ENCODE data around the gene IL17F. TPM values are rescaled to one million over a fixed set of nuclear protein-coding genes. Genes with fewer than 3 reads are reported as not detected.

Gene IL17F
- total and polyA plus RNA-seq, 5 donors from 2014 or later: 0.46 to 0.64 TPM; not detected in 3

GRCh38 chr6:52187098-52187497 lies 57.2 kb downstream of the IL17F start:
- Histone ChIP-seq H3K4me3 (ENCODE audit: low read depth, low read length) (no peak overlapping the region), H3K27ac (ENCODE audit: insufficient read depth, low read length, poor library complexity, severe bottlenecking) (no peak overlapping the region), H3K27me3 (ENCODE audit: control insufficient read depth, insufficient read depth, low read length) (peaks cover 14% of the 10 kb centered on the region), H3K9me3 (ENCODE audit: control insufficient read depth in 2 of 2, low read length in 2 of 2) (no peaks in the 10 kb centered on the region), H3K4me1 (ENCODE audit: control insufficient read depth, insufficient read depth, low read length, poor library complexity, severe bottlenecking) (no peaks in the 10 kb centered on the region), H3K36me3 (ENCODE audit: control insufficient read depth, insufficient read depth, low read length) (no peaks in the 10 kb centered on the region)
- no peak overlapping the region for H3K27ac Mint-ChIP-seq
- no peak overlapping the region for H3K4me3 Mint-ChIP-seq
- no peak for ATAC-seq (ENCODE audit: low read depth in 2 of 2)
- no peaks in the 10 kb centered on the region for H3K4me1 Mint-ChIP-seq
- H3K27me3 Mint-ChIP-seq: peaks cover 17% of the 10 kb centered on the region
- no peak for DNase-seq
- no peaks in the 10 kb centered on the region for H3K36me3 Mint-ChIP-seq
- peaks cover 0 to 3% (median 0%) of the 10 kb centered on the region in 7 donors for H3K9me3 Mint-ChIP-seq

Other genes starting within 250 kb of the IL17F start
- 0.02 TPM for gene PKHD1, start 156.9 kb downstream of the IL17F start, total RNA-seq
- gene PKHD1, start 156.9 kb downstream of the IL17F start, polyA plus RNA-seq: not detected
- gene IL17A, start 58.1 kb downstream of the IL17F start, total RNA-seq: not detected
- under 1 TPM in 2 of 4 donors, not detected in 2; 0.17 to 0.25 TPM for gene IL17A, start 58.1 kb downstream of the IL17F start, polyA plus RNA-seq
- 24.5 TPM for gene MCM3, start 40.2 kb upstream of the IL17F start, total RNA-seq
- gene MCM3, start 40.2 kb upstream of the IL17F start, polyA plus RNA-seq: 10 to 100 TPM; 60.6 to 67.8 (median 62.0) TPM
- 5.4 TPM for gene PAQR8, start 117.7 kb upstream of the IL17F start, total RNA-seq
- 10 to 100 TPM in 3 of 4 donors, 1 to 10 TPM in 1; 8.6 to 18.5 (median 15.5) TPM for gene PAQR8, start 117.7 kb upstream of the IL17F start, polyA plus RNA-seq
- 4.4 TPM for gene EFHC1, start 175.8 kb upstream of the IL17F start, total RNA-seq
- 1 to 10 TPM in 2 of 4 donors, under 1 TPM in 1, not detected in 1; 0.32 to 2.1 (median 2.1) TPM for gene EFHC1, start 175.8 kb upstream of the IL17F start, polyA plus RNA-seq